Activated naive CD4-positive, alpha-beta T cell treated with anti-CD3 and anti-CD28 coated beads for 36 hours (primary cell): ENCODE measurements around the gene ZC3H18. TPM values are rescaled to one million over a fixed set of nuclear protein-coding genes. Genes with fewer than 3 reads are reported as not detected.

Experiments
- total RNA-seq, 2 experiments: library from RNA; stranded (reverse); gene quantifications; one replicate each; pipeline ENCODE4 v1.2.3, GENCODE V29; 2021

Gene ZC3H18
- total RNA-seq, 2 experiments from 2014 or later, result 55.8 to 58.5 TPM

Other genes starting within 250 kb of the ZC3H18 start
- under 1 TPM; 0.15 to 0.17 TPM for gene ZNF469, start 187.4 kb upstream of the ZC3H18 start, total RNA-seq
- 10 to 100 TPM; 11.0 to 12.2 TPM for gene ZFPM1, start 117.1 kb upstream of the ZC3H18 start, total RNA-seq
- gene IL17C, start 68.2 kb downstream of the ZC3H18 start, total RNA-seq, result not detected
- gene CYBA, start 80.7 kb downstream of the ZC3H18 start, total RNA-seq, result 100 to 1,000 TPM; 167 to 180 TPM
- 10 to 100 TPM; 90.5 to 96.8 TPM for gene MVD, start 92.7 kb downstream of the ZC3H18 start, total RNA-seq
- 1 to 10 TPM; 2.9 to 3.0 TPM for gene SNAI3, start 116.1 kb downstream of the ZC3H18 start, total RNA-seq
- gene RNF166, start 136.0 kb downstream of the ZC3H18 start, total RNA-seq, result 10 to 100 TPM; 33.6 to 35.3 TPM
- 10 to 100 TPM; 46.1 to 48.1 TPM for gene CTU2, start 136.1 kb downstream of the ZC3H18 start, total RNA-seq
- gene PIEZO1, start 214.8 kb downstream of the ZC3H18 start, total RNA-seq, result 10 to 100 TPM; 78.2 to 80.1 TPM
- 100 to 1,000 TPM; 223 to 231 TPM for gene CDT1, start 233.4 kb downstream of the ZC3H18 start, total RNA-seq
- gene APRT, start 241.5 kb downstream of the ZC3H18 start, total RNA-seq, result 100 to 1,000 TPM; 314 TPM